ENCODE data around the gene IGF2BP2. TPM values are rescaled to one million over a fixed set of nuclear protein-coding genes. Genes with fewer than 3 reads are reported as not detected.
A peak's percentile ranks its signal among the peaks of the same experiment; 100 is the strongest.

IGF2BP2 gene
- total RNA-seq, 2 donors from 2014 or later, result 143 to 162 TPM

- Histone ChIP-seq H3K4me3 (ENCODE audit: low read length) (no peak overlapping the region), H3K4me1 (ENCODE audit: control insufficient read depth, insufficient read depth, low read length) (peaks cover 20% of the 10 kb centered on the region), H3K27ac (ENCODE audit: low read depth, low read length) (peak overlapping the region; percentile 62), H3K27me3 (ENCODE audit: control insufficient read depth, insufficient read depth, low read length, poor library complexity, severe bottlenecking) (no peaks in the 10 kb centered on the region), H3K9ac (ENCODE audit: extremely low read depth, low read length, poor library complexity, severe bottlenecking) (no peak overlapping the region), H3K36me3 (ENCODE audit: control insufficient read depth, insufficient read depth, low read length) (peaks cover 4% of the 10 kb centered on the region), H3K9me3 (ENCODE audit: control insufficient read depth, low read length) (no peaks in the 10 kb centered on the region)
- no peak overlapping the region for H3K4me3 Mint-ChIP-seq
- peaks cover 12% of the 10 kb centered on the region for H3K36me3 Mint-ChIP-seq (ENCODE audit: low read depth)
- peaks cover 38% of the 10 kb centered on the region for H3K4me1 Mint-ChIP-seq
- DNase-seq, result peak; percentile 51
- 92 to 95% methylated on average over 4 of the region's 4 CpGs for WGBS, 2 experiments (ENCODE audit: insufficient coverage in 1 of 2, insufficient read length in 1 of 2)
- peak overlapping the region; percentile 14 for H3K27ac Mint-ChIP-seq
- no peaks in the 10 kb centered on the region for H3K27me3 Mint-ChIP-seq (ENCODE audit: insufficient read depth)
- no peak for TF ChIP-seq CTCF (conservative IDR thresholded peaks at IDR 0.05)
- H3K9me3 Mint-ChIP-seq, result no peaks in the 10 kb centered on the region
These were observed 107.7 kb downstream of the IGF2BP2 start for GRCh38 chr3:185717121-185717520.

GRCh38 chr3:185716436-185717108 is 108.3 kb downstream of the IGF2BP2 start:
- no peaks in the 10 kb centered on the region for H3K9me3 Mint-ChIP-seq

GRCh38 chr3:185715091-185715490 is 109.8 kb downstream of the IGF2BP2 start:
- H3K4me1 Mint-ChIP-seq, result peaks cover 43% of the 10 kb centered on the region
- Histone ChIP-seq H3K4me3 (ENCODE audit: low read length) (no peak overlapping the region), H3K9ac (ENCODE audit: extremely low read depth, low read length, poor library complexity, severe bottlenecking) (no peak overlapping the region), H3K9me3 (ENCODE audit: control insufficient read depth, low read length) (no peaks in the 10 kb centered on the region), H3K4me1 (ENCODE audit: control insufficient read depth, insufficient read depth, low read length) (peaks cover 25% of the 10 kb centered on the region), H3K27ac (ENCODE audit: low read depth, low read length) (peak overlapping the region; percentile 88), H3K36me3 (ENCODE audit: control insufficient read depth, insufficient read depth, low read length) (peaks cover 4% of the 10 kb centered on the region), H3K27me3 (ENCODE audit: control insufficient read depth, insufficient read depth, low read length, poor library complexity, severe bottlenecking) (no peaks in the 10 kb centered on the region)
- peak overlapping the region; percentile 50 for H3K27ac Mint-ChIP-seq
- peaks cover 9% of the 10 kb centered on the region for H3K36me3 Mint-ChIP-seq (ENCODE audit: low read depth)
- peak; percentile 72 for DNase-seq
- H3K27me3 Mint-ChIP-seq (ENCODE audit: insufficient read depth), result no peaks in the 10 kb centered on the region
- 60 to 72% methylated on average over 7 to 8 of the region's 8 CpGs for WGBS, 2 experiments (ENCODE audit: insufficient coverage in 1 of 2, insufficient read length in 1 of 2)
- no peak for TF ChIP-seq CTCF (conservative IDR thresholded peaks at IDR 0.05)
- H3K4me3 Mint-ChIP-seq, result no peak overlapping the region
- no peaks in the 10 kb centered on the region for H3K9me3 Mint-ChIP-seq

More at GRCh38 chr3:185716436-185717108, 108.3 kb downstream of the IGF2BP2 start:
- peak overlapping the region; percentile 82 for H3K27ac Mint-ChIP-seq
- H3K9me3 ChIP-seq (ENCODE audit: control insufficient read depth, low read length), result no peaks in the 10 kb centered on the region
- 75 to 83% methylated on average over 3 to 8 of the region's 8 CpGs for WGBS, 2 experiments (ENCODE audit: insufficient coverage in 1 of 2, insufficient read length in 1 of 2)
- no peak for TF ChIP-seq CTCF (conservative IDR thresholded peaks at IDR 0.05)
- peaks cover 4% of the 10 kb centered on the region for H3K36me3 ChIP-seq (ENCODE audit: control insufficient read depth, insufficient read depth, low read length)
- H3K27me3 ChIP-seq (ENCODE audit: control insufficient read depth, insufficient read depth, low read length, poor library complexity, severe bottlenecking), result no peaks in the 10 kb centered on the region
- H3K36me3 Mint-ChIP-seq (ENCODE audit: low read depth), result peaks cover 11% of the 10 kb centered on the region
- DNase-seq, result peak; percentile 64
- H3K4me1 Mint-ChIP-seq, result peaks cover 40% of the 10 kb centered on the region
- H3K4me3 ChIP-seq (ENCODE audit: low read length), result no peak overlapping the region
- H3K9ac ChIP-seq (ENCODE audit: extremely low read depth, low read length, poor library complexity, severe bottlenecking), result no peak overlapping the region
- no peaks in the 10 kb centered on the region for H3K27me3 Mint-ChIP-seq (ENCODE audit: insufficient read depth)
- peaks cover 24% of the 10 kb centered on the region for H3K4me1 ChIP-seq (ENCODE audit: control insufficient read depth, insufficient read depth, low read length)
- peak overlapping the region; percentile 64 for H3K27ac ChIP-seq (ENCODE audit: low read depth, low read length)
- no peak overlapping the region for H3K4me3 Mint-ChIP-seq

Measured in endodermal cell (in vitro differentiated cells).